CD4-positive, alpha-beta T cell (primary cell): ENCODE results near the gene FAM89A. TPM values are rescaled to one million over a fixed set of nuclear protein-coding genes. Genes with fewer than 3 reads are reported as not detected.

Experiments used
- ATAC-seq: fragments of 200-7000 bp; cut with Tn5 transposase; one replicate; pipeline ENCODE4 v1.10.0; 2022; ENCODE audit warnings: mild to moderate bottlenecking; ENCODE audit not compliant: poor library complexity
- CTCF ChIA-PET: fragments of 350-600 bp; sonication (Branson Sonifier 250); formaldehyde crosslinking; loops from one replicate; lab custom pipeline; 2021; ENCODE audit warnings: antibody characterized with exemption, inconsistent platforms; lab: Charles Lee
- POLR2A ChIA-PET: fragments of 350-600 bp; sonication (Branson Sonifier 250); formaldehyde crosslinking; loops from one replicate; lab custom pipeline; 2021; ENCODE audit warnings: antibody characterized with exemption, inconsistent platforms; lab: Charles Lee
- DNase-seq, 14 experiments: peaks; one replicate each; pipeline ENCODE4 v3.0.0-alpha.2; 2013 to 2020; ENCODE audit warnings: mixed read lengths in 2 of 14
- H3K27ac ChIP-seq, 2 donors: one replicate each; pipeline versions ENCODE4 v1.5.1 to v1.7.0; 2013; ENCODE audit warnings: low read length in 2 of 2, low read depth in 1 of 2, mild to moderate bottlenecking in 1 of 2
- H3K27me3 ChIP-seq, 2 experiments: 1 replicate in 1 of 2; 2 replicates in 1 of 2; pipeline versions ENCODE4 v1.6.1 to v1.7.0; 2013; ENCODE audit warnings: low read length in 2 of 2, control low read depth in 1 of 2, mild to moderate bottlenecking in 1 of 2, moderate library complexity in 1 of 2; ENCODE audit not compliant: insufficient read depth in 2 of 2, control insufficient read depth in 1 of 2
- H3K36me3 ChIP-seq: one replicate; pipeline ENCODE4 v1.6.1; 2013; ENCODE audit warnings: low read length, control low read depth; ENCODE audit not compliant: insufficient read depth
- H3K4me1 ChIP-seq: one replicate; pipeline ENCODE4 v1.6.1; 2013; ENCODE audit warnings: low read length, control low read depth; ENCODE audit not compliant: insufficient read depth
- H3K4me3 ChIP-seq: one replicate; pipeline ENCODE4 v1.5.1; 2013; ENCODE audit warnings: mild to moderate bottlenecking, low read length, moderate library complexity
- H3K9me3 ChIP-seq, 2 experiments: 1 replicate in 1 of 2; 2 replicates in 1 of 2; pipeline versions ENCODE4 v1.6.1 to v1.7.0; 2013; ENCODE audit warnings: low read length in 2 of 2, mild to moderate bottlenecking in 2 of 2, control low read depth in 1 of 2, moderate library complexity in 1 of 2; ENCODE audit not compliant: control insufficient read depth in 1 of 2, insufficient read depth in 1 of 2
- H3K27ac Mint-ChIP-seq: one replicate; pipeline ENCODE4 v1.8.0; 2020; ENCODE audit warnings: mixed read lengths
- H3K27me3 Mint-ChIP-seq: one replicate; pipeline ENCODE4 v1.8.0; 2021; ENCODE audit warnings: mixed read lengths
- H3K36me3 Mint-ChIP-seq: one replicate; pipeline ENCODE4 v1.8.0; 2021; ENCODE audit warnings: low read depth, mixed read lengths
- H3K4me1 Mint-ChIP-seq: one replicate; pipeline ENCODE4 v1.8.0; 2021; ENCODE audit warnings: low read depth, mixed read lengths
- H3K4me3 Mint-ChIP-seq: one replicate; pipeline ENCODE4 v1.8.0; 2020; ENCODE audit warnings: mild to moderate bottlenecking, mixed read lengths
- H3K9me3 Mint-ChIP-seq: one replicate; pipeline ENCODE4 v1.8.0; 2020; ENCODE audit warnings: mixed read lengths
- intact Hi-C, 2 experiments: fragments of 100-400 bp; cut with DNase I in 1 of 2; cut with micrococcal nuclease in 1 of 2; formaldehyde crosslinking; loops; one replicate each; pipeline versions ENCODE4 v1.15.1 to v1.9.0; 2023 to 2025; cut with DNase I, micrococcal nuclease
- total RNA-seq, 174 experiments: library from RNA in 2 of 174; stranded (reverse) in 2 of 174; gene quantifications; one replicate each; pipeline ENCODE4 v1.2.3 and lab custom pipeline; 2021 to 2026
- TF ChIP-seq, protein P1 (sequence below): fragments of 200-600 bp; IDR thresholded peaks from one replicate; pipeline ENCODE4 v1.8.0; 2022; ENCODE audit warnings: antibody characterized with exemption, mild to moderate bottlenecking

FAM89A gene
- total RNA-seq, 2 experiments from 2014 or later: 3.3 to 4.0 TPM

- Mint-ChIP-seq H3K9me3 (no peaks in the 10 kb centered on the region), H3K27ac (no peak overlapping the region), H3K27me3 (peaks cover 6% of the 10 kb centered on the region), H3K36me3 (no peaks in the 10 kb centered on the region), H3K4me3 (no peak overlapping the region), H3K4me1 (no peaks in the 10 kb centered on the region)
- CTCF ChIA-PET: no interaction called here
- no peak for ATAC-seq
- Histone ChIP-seq H3K36me3 (no peaks in the 10 kb centered on the region), H3K4me3 (no peak overlapping the region), H3K4me1 (no peaks in the 10 kb centered on the region), H3K9me3 (no peaks in the 10 kb centered on the region), H3K27ac (no peak overlapping the region), H3K27me3 (no peaks in the 10 kb centered on the region)
- TF ChIP-seq, protein P1, sequence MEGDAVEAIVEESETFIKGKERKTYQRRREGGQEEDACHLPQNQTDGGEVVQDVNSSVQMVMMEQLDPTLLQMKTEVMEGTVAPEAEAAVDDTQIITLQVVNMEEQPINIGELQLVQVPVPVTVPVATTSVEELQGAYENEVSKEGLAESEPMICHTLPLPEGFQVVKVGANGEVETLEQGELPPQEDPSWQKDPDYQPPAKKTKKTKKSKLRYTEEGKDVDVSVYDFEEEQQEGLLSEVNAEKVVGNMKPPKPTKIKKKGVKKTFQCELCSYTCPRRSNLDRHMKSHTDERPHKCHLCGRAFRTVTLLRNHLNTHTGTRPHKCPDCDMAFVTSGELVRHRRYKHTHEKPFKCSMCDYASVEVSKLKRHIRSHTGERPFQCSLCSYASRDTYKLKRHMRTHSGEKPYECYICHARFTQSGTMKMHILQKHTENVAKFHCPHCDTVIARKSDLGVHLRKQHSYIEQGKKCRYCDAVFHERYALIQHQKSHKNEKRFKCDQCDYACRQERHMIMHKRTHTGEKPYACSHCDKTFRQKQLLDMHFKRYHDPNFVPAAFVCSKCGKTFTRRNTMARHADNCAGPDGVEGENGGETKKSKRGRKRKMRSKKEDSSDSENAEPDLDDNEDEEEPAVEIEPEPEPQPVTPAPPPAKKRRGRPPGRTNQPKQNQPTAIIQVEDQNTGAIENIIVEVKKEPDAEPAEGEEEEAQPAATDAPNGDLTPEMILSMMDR: no peak
- no peak for DNase-seq
- POLR2A ChIA-PET: no interaction called here
- intact Hi-C loops: loop anchor here in 1 of 2 experiments (5.0 kb wide), 1 partner anchor 52 kb away; no protein-coding TSS in a partner anchor
Observed at GRCh38 chr1:231069333-231069732, 29.3 kb upstream of the FAM89A start.

- no peaks in the 10 kb centered on the region for H3K4me1 ChIP-seq
- no peaks in the 10 kb centered on the region for H3K4me1 Mint-ChIP-seq
- intact Hi-C loops: loop anchor here in 1 of 2 experiments (5.0 kb wide), 1 partner anchor 51 kb away; no protein-coding TSS in a partner anchor
- H3K36me3 ChIP-seq: no peaks in the 10 kb centered on the region
- H3K27ac Mint-ChIP-seq: no peak overlapping the region
- H3K27me3 ChIP-seq: no peaks in the 10 kb centered on the region
- ChIA-PET CTCF (no interaction called here), POLR2A (no interaction called here)
- no peaks in the 10 kb centered on the region for H3K9me3 ChIP-seq
- ATAC-seq (no peak), DNase-seq (no peak)
- TF ChIP-seq, protein P1: no peak
- no peaks in the 10 kb centered on the region for H3K9me3 Mint-ChIP-seq
- no peak overlapping the region for H3K27ac ChIP-seq
- H3K4me3 Mint-ChIP-seq: no peak overlapping the region
- H3K4me3 ChIP-seq: no peak overlapping the region
- peaks cover 6% of the 10 kb centered on the region for H3K27me3 Mint-ChIP-seq
- H3K36me3 Mint-ChIP-seq: no peaks in the 10 kb centered on the region
Observed at GRCh38 chr1:231068762-231069161, 28.7 kb upstream of the FAM89A start.

DNA sequence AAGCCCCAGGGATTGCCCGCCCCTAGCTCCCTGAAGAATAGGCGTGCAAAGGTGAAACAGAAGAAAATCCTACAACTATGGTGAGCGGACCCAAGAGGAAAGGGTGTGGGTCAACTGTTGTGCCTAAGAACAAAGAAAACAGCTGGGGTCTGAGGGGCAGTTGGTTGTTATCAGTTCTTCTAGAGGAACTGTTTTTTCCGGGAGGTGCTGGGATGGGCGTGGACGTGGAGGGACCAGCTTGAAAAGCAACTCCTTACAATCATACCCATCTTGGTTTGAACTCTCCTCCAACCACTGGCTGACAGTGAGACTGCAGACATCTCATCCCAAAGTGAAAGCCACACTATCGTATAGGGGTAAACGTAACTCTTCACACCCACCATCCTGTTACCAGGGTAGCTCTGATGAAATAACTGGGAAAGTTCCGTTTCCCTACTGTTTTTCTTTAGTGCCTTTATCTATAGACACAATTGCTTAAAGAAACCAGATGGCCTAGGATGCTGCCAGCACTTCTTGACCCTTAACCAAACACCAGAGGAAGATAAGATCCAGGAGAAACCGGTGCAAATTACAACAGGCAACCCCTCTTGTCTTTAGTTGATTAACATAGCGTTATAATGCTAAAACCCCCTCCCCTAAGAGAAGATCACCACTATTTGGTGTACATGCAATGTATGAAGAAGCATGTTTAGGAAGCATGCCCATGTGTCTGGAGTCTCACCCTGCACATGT is 25.6 kb upstream of the FAM89A start:
- no peaks in the 10 kb centered on the region for H3K9me3 Mint-ChIP-seq
- ChIA-PET CTCF (no interaction called here), POLR2A (no interaction called here)
- H3K27me3 Mint-ChIP-seq: peaks cover 6% of the 10 kb centered on the region
- H3K4me3 Mint-ChIP-seq: no peak overlapping the region
- intact Hi-C loops: loop anchor here in 1 of 2 experiments (5.0 kb wide), 1 partner anchor 48 kb away; no protein-coding TSS in a partner anchor
- TF ChIP-seq, protein P1: no peak
- H3K36me3 Mint-ChIP-seq: no peaks in the 10 kb centered on the region
- Histone ChIP-seq H3K4me3 (no peak overlapping the region), H3K36me3 (no peaks in the 10 kb centered on the region), H3K9me3 (no peaks in the 10 kb centered on the region), H3K27ac (no peak overlapping the region), H3K27me3 (no peaks in the 10 kb centered on the region), H3K4me1 (no peaks in the 10 kb centered on the region)
- DNase-seq: no peak
- H3K27ac Mint-ChIP-seq: no peak overlapping the region
- no peak for ATAC-seq
- H3K4me1 Mint-ChIP-seq: no peaks in the 10 kb centered on the region
